Stimulated activated CD4-positive, alpha-beta T cell treated with anti-CD3 and anti-CD28 coated beads, Interleukin-15, amount 100 ng/mL, for 24 hours (primary cell): ENCODE data around the gene GLI1.
"Not testable (repeated sequence)": the region's sequence is repeated elsewhere in the genome, so short reads cannot be mapped to it uniquely, and the experiment has no call there.

Experiments used
- DNase-seq: peaks from one replicate; pipeline ENCODE4 v3.0.0-alpha.2; 2020

The GLI1 gene

GRCh38 chr12:57459750-57460467, at the start of gene GLI1:
GLI1 (plus strand) TSS chr12:57459785; CDS start chr12:57463692, 3,907 bp downstream.
- no peak for DNase-seq

DNA sequence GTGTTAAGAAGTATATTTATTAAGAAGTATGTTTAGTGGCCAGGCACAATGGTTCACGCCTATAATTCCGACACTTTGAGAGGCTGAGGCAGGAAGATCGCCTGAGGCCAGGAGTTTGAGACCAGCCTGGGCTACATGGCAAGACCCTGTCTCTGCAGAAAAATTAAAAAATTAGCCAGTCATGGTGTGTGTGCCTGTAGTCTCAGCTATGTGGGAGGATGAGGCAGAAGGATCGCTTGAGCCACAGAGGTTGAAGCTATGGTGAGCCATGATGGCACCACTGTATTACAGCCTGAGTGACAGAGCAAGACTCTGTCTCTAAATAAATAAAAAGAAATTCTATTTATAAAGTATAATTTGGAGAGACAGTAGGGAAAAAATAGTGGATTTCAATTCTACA, 49.1 kb upstream of the GLI1 start:
- no peak for DNase-seq

DNA sequence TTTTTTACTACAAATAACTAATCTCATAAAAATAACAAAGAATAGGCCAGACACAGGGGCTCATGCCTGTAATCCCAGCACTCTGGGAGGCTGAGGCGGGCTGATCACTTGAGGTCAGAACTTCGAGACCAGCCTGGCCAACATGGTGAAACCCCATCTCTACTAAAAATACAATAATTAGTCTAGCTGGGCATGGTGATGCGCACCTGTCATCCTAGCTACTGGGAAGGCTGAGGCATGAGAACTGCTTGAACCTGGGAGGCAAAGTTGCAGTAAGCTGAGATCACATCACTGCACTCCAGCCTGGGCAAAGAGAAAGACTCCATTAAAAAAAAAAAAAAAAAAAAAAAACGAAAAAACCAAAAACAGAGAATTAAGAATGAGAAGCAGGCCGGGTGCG, 45.4 kb upstream of the GLI1 start:
- not testable (repeated sequence) for DNase-seq

GRCh38 chr12:57415088-57415487, 44.5 kb upstream of the GLI1 start:
- DNase-seq = no peak

- DNase-seq = no peak
Observed at GRCh38 chr12:57416039-57416996, 43.3 kb upstream of the GLI1 start.

- DNase-seq = no peak
Observed at GRCh38 chr12:57418255-57418654, 41.3 kb upstream of the GLI1 start.

DNA sequence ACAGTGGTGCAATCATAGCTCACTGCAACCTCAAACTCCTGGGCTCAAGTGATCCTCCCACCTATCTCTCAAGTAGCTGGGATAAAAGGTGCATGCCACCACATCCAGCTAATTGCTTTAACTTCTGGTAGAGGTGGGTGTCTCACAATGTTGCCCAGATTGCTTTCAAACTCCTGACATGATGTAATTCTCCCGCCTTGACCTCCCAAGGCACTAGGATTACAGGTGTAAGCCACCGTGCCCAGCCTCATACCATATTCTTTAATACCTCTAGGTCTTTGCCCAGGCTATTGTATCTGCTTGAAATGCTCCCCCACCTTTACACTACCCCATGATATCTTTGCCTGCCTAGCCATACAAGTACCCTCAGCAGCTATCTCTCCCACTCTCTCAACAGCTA, 40.1 kb upstream of the GLI1 start:
- no peak for DNase-seq

- no peak for DNase-seq
Observed at GRCh38 chr12:57420482-57420881, 39.1 kb upstream of the GLI1 start.

DNA sequence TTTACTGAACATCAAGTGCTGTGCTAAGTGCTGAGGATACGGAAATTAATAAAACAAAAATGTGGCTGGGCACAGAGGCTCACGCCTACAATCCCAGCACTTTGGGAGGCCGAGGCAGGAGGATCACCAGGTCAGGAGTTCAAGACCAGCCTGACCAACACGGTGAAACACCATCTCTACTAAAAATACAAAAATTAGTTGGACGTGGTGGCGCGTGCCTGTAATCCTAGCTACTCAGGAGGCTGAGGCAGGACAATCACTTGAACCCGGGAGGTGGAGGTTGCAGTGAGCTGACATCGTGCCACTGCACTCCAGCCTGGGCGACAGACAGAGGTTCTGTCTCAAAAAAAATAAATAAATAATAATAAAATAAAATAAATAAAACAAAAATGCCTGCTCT, 32.6 kb upstream of the GLI1 start:
- DNase-seq = not testable (repeated sequence)

- no peak for DNase-seq
Observed at GRCh38 chr12:57428965-57429364, 30.6 kb upstream of the GLI1 start.

DNA sequence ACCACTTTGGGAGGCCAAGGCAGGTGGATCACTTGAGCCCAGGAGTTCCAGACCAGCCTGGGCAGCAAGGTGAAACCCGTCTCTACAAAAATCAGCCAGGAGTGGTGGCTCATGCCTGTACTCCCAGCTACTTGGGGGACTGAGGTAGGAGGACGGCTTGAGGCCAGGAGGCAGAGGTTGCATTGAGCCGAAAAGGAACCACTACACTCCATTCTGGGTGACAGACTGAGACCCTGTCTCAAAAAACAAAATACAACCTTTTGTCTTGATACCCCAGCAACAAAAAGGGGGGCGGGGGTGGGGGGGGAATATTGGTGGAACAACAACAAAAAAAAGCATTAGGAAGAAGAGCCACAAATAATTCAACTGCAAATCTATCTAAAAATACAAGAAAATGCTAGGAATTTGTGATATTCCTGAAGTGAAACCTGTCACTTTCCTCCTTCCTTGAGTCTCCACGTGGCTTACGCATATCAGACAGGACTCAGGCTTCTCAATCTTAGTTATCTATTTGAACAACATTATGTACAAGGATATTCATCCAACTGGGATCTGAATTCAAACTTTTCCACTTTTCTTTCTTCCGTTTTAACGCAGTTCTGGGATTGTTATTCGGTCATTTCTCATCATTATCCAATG, 30.0 kb upstream of the GLI1 start:
- DNase-seq = no peak

GRCh38 chr12:57430112-57430930, 29.3 kb upstream of the GLI1 start:
- no peak for DNase-seq

GRCh38 chr12:57430931-57431566, 28.5 kb upstream of the GLI1 start, which contains the start of gene R3HDM2:
R3HDM2 (minus strand) TSS chr12:57431043; CDS start chr12:57310428, 120,615 bp downstream.
- peak; percentile 98 for DNase-seq

GRCh38 chr12:57431654-57432188, 27.9 kb upstream of the GLI1 start:
- DNase-seq = no peak

DNA sequence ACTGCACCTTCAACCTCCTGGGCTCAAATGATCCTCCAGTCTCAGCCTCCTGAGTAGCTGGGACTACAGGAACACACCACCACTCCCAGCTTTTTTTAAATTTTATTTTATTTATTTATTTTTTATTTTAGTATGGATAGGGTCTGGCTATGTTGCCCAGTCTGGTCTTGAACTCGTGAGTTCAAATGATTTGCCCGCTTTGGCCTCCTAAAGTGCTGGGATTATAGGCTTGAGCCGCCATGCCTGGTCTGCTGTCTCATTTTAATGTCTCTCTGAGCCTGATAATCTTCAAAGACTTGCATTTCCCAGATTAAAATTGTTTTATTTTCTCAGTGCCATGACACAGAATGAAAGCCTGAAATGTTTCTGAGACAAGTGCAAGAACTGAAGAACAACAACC, 26.2 kb upstream of the GLI1 start:
- DNase-seq = no peak

- DNase-seq = no peak
Observed at GRCh38 chr12:57434517-57435223, 24.9 kb upstream of the GLI1 start, which contains the start of gene INHBC. INHBC (plus strand) TSS chr12:57434784; CDS start chr12:57434887, 103 bp downstream.

DNA sequence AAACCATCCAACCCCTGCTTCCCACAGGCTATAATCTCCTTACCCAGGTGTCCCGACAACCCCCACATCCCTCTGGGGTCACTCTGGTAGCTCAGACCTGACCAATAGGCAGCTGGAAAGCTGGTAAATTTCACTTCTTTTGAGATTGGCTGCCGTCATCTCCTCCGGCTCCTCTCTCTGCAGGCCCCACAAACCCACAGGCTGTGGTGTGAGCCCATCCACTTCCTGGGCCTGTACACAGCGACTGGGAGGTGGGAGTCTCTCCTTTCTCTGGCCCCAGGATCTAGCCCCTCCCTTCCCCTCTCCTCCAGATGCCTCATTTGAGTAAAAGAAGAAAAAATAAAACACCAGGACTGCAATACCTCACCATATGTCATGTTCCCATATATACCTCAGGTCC, 24.3 kb upstream of the GLI1 start:
- no peak for DNase-seq

DNA sequence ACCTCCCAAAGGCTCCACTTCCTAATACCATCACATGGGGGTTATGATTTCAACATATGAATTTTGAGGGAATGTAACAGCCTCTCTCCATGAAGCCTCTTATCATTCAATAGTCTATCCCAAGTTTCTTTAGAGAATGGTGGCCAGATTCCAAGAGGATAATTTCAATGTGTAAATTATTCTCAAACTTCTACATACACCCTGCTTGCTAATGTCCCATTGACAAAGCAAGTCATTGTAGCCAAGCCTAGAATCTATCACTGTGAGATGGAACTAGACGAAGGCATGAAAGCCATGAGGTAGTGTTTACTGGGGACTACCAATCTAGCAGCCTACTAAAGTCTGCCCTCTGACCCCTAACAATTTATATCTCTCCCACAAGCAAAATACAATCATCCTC, 21.2 kb upstream of the GLI1 start:
- no peak for DNase-seq

GRCh38 chr12:57439762-57440266, 19.8 kb upstream of the GLI1 start:
- DNase-seq = no peak

GRCh38 chr12:57441393-57441792, 18.2 kb upstream of the GLI1 start:
- not testable (repeated sequence) for DNase-seq
